HEK293 (cell line): ENCODE measurements around the gene DCAF7.

ENCODE experiments used
- CTCF ChIA-PET: fragments of 350-600 bp; formaldehyde crosslinking; extraction: SDS; loops from one replicate; lab custom pipeline; 2021; ENCODE audit warnings: antibody characterized with exemption; lab: Yijun Ruan, JAX
- POLR2A ChIA-PET: fragments of 300-600 bp; formaldehyde crosslinking; extraction: SDS; loops from one replicate; lab custom pipeline; 2020; ENCODE audit warnings: antibody characterized with exemption, inconsistent platforms; lab: Yijun Ruan, JAX
- H3K27ac ChIP-seq: fragments of 200-500 bp; sonication (Bioruptor generic); 2 replicates; pipeline ENCODE4 v1.5.1; 2014; ENCODE audit warnings: low read depth, low read length, control low read depth, inconsistent platforms; ENCODE audit errors: extremely low read depth
- H3K36me3 ChIP-seq, 2 experiments: fragments of 200-500 bp in 1 of 2; sonication (Bioruptor generic) in 1 of 2; 1 replicate in 1 of 2; 2 replicates in 1 of 2; pipeline ENCODE4 v1.5.1; 2014 to 2017; ENCODE audit warnings: inconsistent platforms in 2 of 2, low read length in 2 of 2; ENCODE audit not compliant: control insufficient read depth in 2 of 2, insufficient read depth in 1 of 2
- H3K4me1 ChIP-seq: fragments of 200-500 bp; sonication (Bioruptor generic); 2 replicates; pipeline ENCODE4 v1.5.1; 2014; ENCODE audit warnings: mild to moderate bottlenecking, low read length, inconsistent platforms; ENCODE audit not compliant: control insufficient read depth, insufficient read depth
- H3K4me3 ChIP-seq: 2 replicates; pipeline ENCODE4 v1.5.1; 2011; ENCODE audit warnings: low read depth, mild to moderate bottlenecking, control low read depth, low read length, moderate library complexity
- H3K9me3 ChIP-seq: fragments of 200-500 bp; sonication (Bioruptor generic); 2 replicates; pipeline ENCODE4 v1.5.1; 2014; ENCODE audit warnings: low read depth, low read length, inconsistent platforms; ENCODE audit not compliant: control insufficient read depth, insufficient read depth
- AEBP2 ChIP-seq: fragments of 450-650 bp; formaldehyde crosslinking; IDR thresholded peaks from 2 replicates; pipeline ENCODE4 v1.5.1; 2016; ENCODE audit warnings: missing biosample characterization, missing genetic modification characterization, borderline replicate concordance
- BCL11A ChIP-seq: fragments of 450-650 bp; formaldehyde crosslinking; IDR thresholded peaks from 2 replicates; pipeline ENCODE4 v1.5.1; 2016; ENCODE audit warnings: low read depth, missing biosample characterization, missing genetic modification characterization
- KLF7 ChIP-seq: fragments of 450-650 bp; formaldehyde crosslinking; IDR thresholded peaks from 2 replicates; pipeline ENCODE4 v1.5.1; 2016; ENCODE audit warnings: missing biosample characterization, missing genetic modification characterization, borderline replicate concordance
- KLF8 ChIP-seq: fragments of 450-650 bp; formaldehyde crosslinking; IDR thresholded peaks from 2 replicates; pipeline ENCODE4 v1.5.1; 2016; ENCODE audit warnings: missing biosample characterization, missing genetic modification characterization
- MEIS1 ChIP-seq: sonication (generic); formaldehyde crosslinking; IDR thresholded peaks from 2 replicates; pipeline ENCODE4 v1.8.1; 2022; ENCODE audit warnings: missing genetic modification reagents, mild to moderate bottlenecking, borderline replicate concordance
- OVOL3 ChIP-seq: fragments of 450-650 bp; formaldehyde crosslinking; IDR thresholded peaks from 2 replicates; pipeline ENCODE4 v1.5.1; 2016; ENCODE audit warnings: missing biosample characterization, missing genetic modification characterization
- SCRT1 ChIP-seq: fragments of 450-650 bp; formaldehyde crosslinking; IDR thresholded peaks from 2 replicates; pipeline ENCODE4 v1.5.1; 2016; ENCODE audit warnings: missing biosample characterization, missing genetic modification characterization, borderline replicate concordance
- ZBTB1 ChIP-seq: fragments of 450-650 bp; formaldehyde crosslinking; IDR thresholded peaks from 2 replicates; pipeline ENCODE4 v1.5.1; 2016; ENCODE audit warnings: missing biosample characterization, missing genetic modification characterization
- ZBTB7A ChIP-seq: fragments of 450-650 bp; formaldehyde crosslinking; IDR thresholded peaks from 2 replicates; pipeline ENCODE4 v1.5.1; 2016; ENCODE audit warnings: low read depth, missing biosample characterization, missing genetic modification characterization
- ZEB2 ChIP-seq: fragments of 450-650 bp; formaldehyde crosslinking; IDR thresholded peaks from 2 replicates; pipeline ENCODE4 v1.5.1; 2016; ENCODE audit warnings: missing biosample characterization, missing genetic modification characterization
- ZFP69B ChIP-seq: fragments of 450-650 bp; formaldehyde crosslinking; IDR thresholded peaks from 2 replicates; pipeline ENCODE4 v1.5.1; 2016; ENCODE audit warnings: missing biosample characterization, missing genetic modification characterization
- ZIC2 ChIP-seq: fragments of 450-650 bp; formaldehyde crosslinking; IDR thresholded peaks from 2 replicates; pipeline ENCODE4 v1.5.1; 2016; ENCODE audit warnings: missing biosample characterization, missing genetic modification characterization
- ZNF140 ChIP-seq: fragments of 450-650 bp; formaldehyde crosslinking; IDR thresholded peaks from 2 replicates; pipeline ENCODE4 v1.5.1; 2016; ENCODE audit warnings: missing biosample characterization, missing genetic modification characterization
- ZNF148 ChIP-seq: fragments of 450-650 bp; formaldehyde crosslinking; IDR thresholded peaks from 2 replicates; pipeline ENCODE4 v1.5.0; 2017; ENCODE audit warnings: missing biosample characterization, missing genetic modification characterization, borderline replicate concordance
- ZNF221 ChIP-seq: fragments of 450-650 bp; formaldehyde crosslinking; IDR thresholded peaks from 2 replicates; pipeline ENCODE4 v1.5.1; 2017; ENCODE audit warnings: missing biosample characterization, missing genetic modification characterization, borderline replicate concordance
- ZNF280C ChIP-seq: fragments of 450-650 bp; formaldehyde crosslinking; IDR thresholded peaks from 2 replicates; pipeline ENCODE4 v1.5.1; 2016; ENCODE audit warnings: missing biosample characterization, missing genetic modification characterization
- ZNF354C ChIP-seq: fragments of 450-650 bp; formaldehyde crosslinking; IDR thresholded peaks from 2 replicates; pipeline ENCODE4 v1.5.1; 2016; ENCODE audit warnings: missing biosample characterization, missing genetic modification characterization, low read depth, borderline replicate concordance
- ZNF37A ChIP-seq: fragments of 450-650 bp; IDR thresholded peaks from 2 replicates; pipeline ENCODE4 v1.5.1; 2018; ENCODE audit warnings: missing biosample characterization, missing genetic modification characterization
- ZNF433 ChIP-seq: fragments of 450-650 bp; formaldehyde crosslinking; IDR thresholded peaks from 2 replicates; pipeline ENCODE4 v1.5.1; 2016; ENCODE audit warnings: missing biosample characterization, missing genetic modification characterization, low read depth
- ZNF560 ChIP-seq: fragments of 450-650 bp; formaldehyde crosslinking; IDR thresholded peaks from 2 replicates; pipeline ENCODE4 v1.5.1; 2017; ENCODE audit warnings: missing biosample characterization, missing genetic modification characterization, borderline replicate concordance
- ZNF561 ChIP-seq: fragments of 450-650 bp; IDR thresholded peaks from 2 replicates; pipeline ENCODE4 v1.5.1; 2018; ENCODE audit warnings: missing biosample characterization, missing genetic modification characterization, borderline replicate concordance
- ZNF626 ChIP-seq: fragments of 450-650 bp; sonication (Bioruptor Pico); formaldehyde crosslinking; IDR thresholded peaks from 2 replicates; pipeline ENCODE4 v1.5.1; 2018; ENCODE audit warnings: missing biosample characterization, missing genetic modification characterization, inconsistent platforms
- ZNF645 ChIP-seq: fragments of 450-650 bp; formaldehyde crosslinking; IDR thresholded peaks from 2 replicates; pipeline ENCODE4; 2016; ENCODE audit warnings: missing biosample characterization, missing genetic modification characterization
- ZNF660 ChIP-seq: fragments of 450-650 bp; IDR thresholded peaks from 2 replicates; pipeline ENCODE4 v1.5.1; 2018; ENCODE audit warnings: missing biosample characterization, mild to moderate bottlenecking, missing genetic modification characterization
- ZNF785 ChIP-seq: fragments of 450-650 bp; formaldehyde crosslinking; IDR thresholded peaks from 2 replicates; pipeline ENCODE4 v1.5.1; 2016; ENCODE audit warnings: missing biosample characterization, missing genetic modification characterization
- ZNF843 ChIP-seq: fragments of 450-650 bp; formaldehyde crosslinking; IDR thresholded peaks from 2 replicates; pipeline ENCODE4 v1.5.1; 2016; ENCODE audit warnings: missing biosample characterization, missing genetic modification characterization
- ZSCAN16 ChIP-seq: fragments of 450-650 bp; formaldehyde crosslinking; IDR thresholded peaks from 2 replicates; pipeline ENCODE4 v1.5.1; 2016; ENCODE audit warnings: missing biosample characterization, missing genetic modification characterization
- ZSCAN4 ChIP-seq: fragments of 450-650 bp; formaldehyde crosslinking; IDR thresholded peaks from 2 replicates; pipeline ENCODE4 v1.5.1; 2017; ENCODE audit warnings: missing biosample characterization, missing genetic modification characterization

DCAF7 gene

GRCh38 chr17:63635787-63636186, 85.5 kb downstream of the DCAF7 start:
- peaks cover 10 to 65% of the 10 kb centered on the region in 2 experiments for H3K36me3 ChIP-seq
- TF ChIP-seq ZBTB7A (tag by site-specific recombination) (no peak), ZNF148 (tag by site-specific recombination) (no peak), ZEB2 (no peak), ZNF37A (no peak), KLF7 (tag by site-specific recombination) (no peak), SCRT1 (tag by site-specific recombination) (no peak), ZNF843 (tag by site-specific recombination) (no peak), KLF8 (no peak), ZNF280C (tag by site-specific recombination) (no peak), ZNF433 (no peak), ZNF354C (tag by site-specific recombination) (no peak), ZNF660 (tag by site-specific recombination) (no peak), ZSCAN16 (tag by site-specific recombination) (no peak), ZNF561 (tag by site-specific recombination) (no peak), BCL11A (tag by site-specific recombination) (no peak), ZNF785 (tag by site-specific recombination) (no peak), ZIC2 (tag by site-specific recombination) (no peak)
- POLR2A ChIA-PET, result interaction anchor here (1.5 kb wide), 2 partner anchors 13 to 14 kb away, joined by 3 to 5 read pairs; partner anchors contain the start of gene MAP3K3

GRCh38 chr17:63639125-63639524, 88.8 kb downstream of the DCAF7 start:
- ChIA-PET POLR2A (interaction anchor here (0.6 to 1.8 kb wide), 3 partner anchors 17 to 32 kb away, joined by 3 to 5 read pairs (median 3); partner anchors contain the start of gene MAP3K3), CTCF (interaction anchor here (0.6 to 1.2 kb wide), 2 partner anchors 27 to 390 kb away, joined by 3 read pairs; no protein-coding TSS in a partner anchor)
- TF ChIP-seq ZNF645 (tag by site-specific recombination) (no peak), MEIS1 (CRISPR knock-in tag) (no peak), AEBP2 (tag by site-specific recombination) (no peak), KLF7 (tag by site-specific recombination) (no peak), ZBTB1 (tag by site-specific recombination) (no peak), ZNF626 (tag by site-specific recombination) (no peak), OVOL3 (tag by site-specific recombination) (no peak), ZSCAN4 (no peak), ZNF140 (tag by site-specific recombination) (no peak), ZNF560 (tag by site-specific recombination) (no peak), ZNF221 (tag by site-specific recombination) (no peak), ZFP69B (tag by site-specific recombination) (no peak)

More at GRCh38 chr17:63635787-63636186, 85.5 kb downstream of the DCAF7 start:
- Histone ChIP-seq H3K4me3 (no peak overlapping the region), H3K9me3 (no peaks in the 10 kb centered on the region), H3K27ac (no peak overlapping the region), H3K4me1 (peaks cover 3% of the 10 kb centered on the region; the same call in 1 of the 2 replicates)
- CTCF ChIA-PET, result interaction anchor here (0.7 to 1.1 kb wide), 2 partner anchors 10 to 16 kb away, joined by 3 to 4 read pairs; no protein-coding TSS in a partner anchor

More at GRCh38 chr17:63639125-63639524, 88.8 kb downstream of the DCAF7 start:
- Histone ChIP-seq H3K36me3 (peaks cover 23 to 65% of the 10 kb centered on the region in 2 experiments), H3K4me1 (no peaks in the 10 kb centered on the region), H3K4me3 (no peak overlapping the region), H3K27ac (no peak overlapping the region), H3K9me3 (no peaks in the 10 kb centered on the region)
